H7 (cell line): Measurements from ENCODE around the gene EXT2. TPM values are rescaled to one million over a fixed set of nuclear protein-coding genes. Genes with fewer than 3 reads are reported as not detected.

Experiments
- DNase-seq: peaks from one replicate; pipeline ENCODE4 v3.0.0; 2012
- H3K27me3 ChIP-seq: 2 replicates; pipeline ENCODE4 v1.6.0; 2011; ENCODE audit warnings: mild to moderate bottlenecking, low read length; ENCODE audit not compliant: control insufficient read depth, insufficient read depth
- H3K36me3 ChIP-seq: replicated peaks from 2 replicates; pipeline ENCODE4 v1.5.1; 2011; ENCODE audit warnings: low read length; ENCODE audit not compliant: control insufficient read depth, insufficient read depth
- H3K4me3 ChIP-seq: 2 replicates; pipeline ENCODE4 v1.5.1; 2011; ENCODE audit warnings: low read depth, mild to moderate bottlenecking, control low read depth, low read length, moderate library complexity; ENCODE audit not compliant: insufficient read depth
- total RNA-seq: library from RNA; depleted of rRNA; stranded (reverse); fragments of >200 nt; shearing (Covaris generic); gene quantifications from 2 replicates; pipeline ENCODE4 v1.2.3, GENCODE V29; 2014

The EXT2 gene
- total RNA-seq, 1 experiment from 2014 or later = 52.4 TPM

DNA sequence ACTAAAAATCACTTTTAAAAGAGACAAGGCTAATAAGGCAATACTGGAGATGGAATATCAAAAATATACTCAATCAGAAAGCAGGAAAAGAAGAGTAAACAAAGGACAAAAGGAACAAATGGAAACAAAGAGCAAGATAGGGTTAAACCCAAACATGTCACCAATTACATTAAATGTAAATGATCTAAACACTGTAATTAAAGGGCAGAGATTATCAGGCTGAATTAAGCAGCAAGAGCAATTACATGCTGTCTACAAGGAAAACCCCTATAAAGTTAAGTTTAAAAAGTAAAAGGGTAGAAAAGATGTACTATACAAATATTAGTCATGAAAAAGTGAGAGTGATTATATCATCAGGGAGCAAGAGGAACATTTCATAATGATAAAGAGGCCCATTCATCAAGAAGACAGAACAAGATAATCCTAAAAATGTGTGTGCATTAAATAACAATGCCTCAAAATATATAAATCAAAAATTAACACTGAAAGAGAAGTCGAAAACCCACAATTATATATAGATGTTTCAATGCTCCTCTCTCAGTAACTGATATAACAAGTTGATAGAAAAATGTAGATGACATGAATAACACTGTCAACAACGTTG lies 157.6 kb downstream of the EXT2 start:
- Histone ChIP-seq H3K36me3 (no peaks in the 10 kb centered on the region), H3K27me3 (no peaks in the 10 kb centered on the region), H3K4me3 (no peak overlapping the region)
- DNase-seq = no peak

DNA sequence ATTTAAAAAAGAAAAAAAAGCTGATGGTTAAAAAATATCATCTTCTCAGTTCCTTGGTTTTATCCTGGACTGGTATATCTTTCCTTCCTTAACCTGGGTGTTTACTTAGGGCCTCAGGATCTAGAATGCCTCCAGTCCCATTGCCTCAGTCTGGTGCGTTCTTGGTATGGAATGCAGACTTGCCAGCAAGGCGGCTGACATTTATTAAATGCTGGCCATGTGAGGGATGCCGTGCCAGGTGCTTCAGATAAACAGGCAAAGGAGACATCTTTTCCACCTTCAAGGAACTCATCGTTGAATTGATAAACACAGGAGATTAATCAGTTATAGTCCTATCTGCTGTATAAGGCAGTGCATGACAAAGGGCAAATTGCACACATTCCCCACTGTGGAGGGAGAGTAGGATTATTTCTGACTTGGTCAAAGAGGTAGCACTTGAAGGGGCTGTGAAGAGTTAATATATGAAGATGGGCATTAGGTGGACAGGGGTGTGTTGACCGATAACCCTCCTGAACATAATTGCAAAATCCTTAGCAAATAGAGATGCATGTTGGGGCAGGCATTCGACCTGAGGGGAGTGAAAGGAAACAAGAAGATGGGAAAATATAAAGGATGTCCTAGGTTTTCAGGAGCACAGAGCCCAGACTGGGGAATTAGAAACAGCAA lies 160.1 kb downstream of the EXT2 start:
- DNase-seq = no peak
- Histone ChIP-seq H3K27me3 (no peaks in the 10 kb centered on the region), H3K36me3 (no peaks in the 10 kb centered on the region), H3K4me3 (no peak overlapping the region)

GRCh38 chr11:44256673-44257291 lies 161.3 kb downstream of the EXT2 start:
- no peak for DNase-seq
- Histone ChIP-seq H3K27me3 (no peaks in the 10 kb centered on the region), H3K4me3 (no peak overlapping the region), H3K36me3 (no peaks in the 10 kb centered on the region)

DNA sequence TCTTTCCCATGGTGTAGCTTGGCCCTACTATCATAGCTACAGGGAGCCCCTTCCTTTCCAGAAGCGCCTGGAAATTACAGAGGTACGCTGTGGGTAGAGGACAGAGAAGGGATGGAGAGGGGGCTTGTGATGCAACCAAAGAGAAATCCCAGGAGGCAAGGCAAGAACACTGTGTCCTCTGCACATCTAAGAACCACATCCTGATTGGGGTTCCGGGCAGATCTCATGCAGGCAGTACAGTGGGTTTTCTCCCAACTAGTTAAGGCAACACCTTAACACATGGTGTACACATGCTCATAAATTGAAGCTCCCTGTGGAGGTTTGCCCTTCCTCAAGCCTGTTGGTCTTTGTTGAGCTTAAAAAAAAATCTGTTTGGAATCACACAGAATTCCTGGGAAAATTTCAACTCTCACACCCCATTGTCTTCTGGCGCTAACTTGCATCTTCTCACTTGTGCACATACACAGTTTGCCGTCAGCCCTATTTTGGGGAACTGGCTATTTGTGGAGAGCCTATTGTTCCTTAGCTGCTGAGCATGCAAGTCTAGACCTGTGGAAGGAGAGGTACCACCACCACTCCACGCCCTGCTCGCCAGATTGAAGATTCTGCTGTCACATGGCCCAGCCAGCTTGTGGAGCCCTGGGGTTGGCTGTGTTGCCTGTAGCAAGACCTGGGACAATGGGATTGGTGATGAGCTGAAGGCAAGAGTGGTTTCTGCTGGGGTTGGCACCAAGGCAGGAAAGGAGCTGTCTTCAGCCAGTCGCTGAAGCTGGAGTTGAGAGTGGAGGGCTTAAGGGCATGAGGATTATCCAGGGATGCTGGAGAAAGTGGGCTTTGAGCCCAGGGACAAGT lies 162.1 kb downstream of the EXT2 start:
- Histone ChIP-seq H3K27me3 (no peaks in the 10 kb centered on the region), H3K36me3 (no peaks in the 10 kb centered on the region), H3K4me3 (no peak overlapping the region)
- DNase-seq = no peak

DNA sequence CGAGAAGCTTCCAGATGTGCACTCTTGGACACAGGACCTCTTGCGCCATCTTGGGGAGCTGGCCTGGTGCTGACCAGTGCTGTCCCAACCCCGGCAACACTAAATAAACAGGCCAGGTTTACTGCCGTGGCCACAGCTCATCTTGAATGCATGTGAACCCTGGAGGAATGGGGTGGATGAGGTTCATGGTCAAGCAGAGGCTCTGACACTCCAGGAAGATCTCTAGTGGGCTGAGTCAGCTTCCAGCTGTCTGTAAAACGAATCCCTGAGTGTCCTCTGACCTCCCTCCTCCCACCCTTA lies 162.7 kb downstream of the EXT2 start:
- Histone ChIP-seq H3K4me3 (no peak overlapping the region), H3K27me3 (no peaks in the 10 kb centered on the region), H3K36me3 (no peaks in the 10 kb centered on the region)
- DNase-seq = no peak

DNA sequence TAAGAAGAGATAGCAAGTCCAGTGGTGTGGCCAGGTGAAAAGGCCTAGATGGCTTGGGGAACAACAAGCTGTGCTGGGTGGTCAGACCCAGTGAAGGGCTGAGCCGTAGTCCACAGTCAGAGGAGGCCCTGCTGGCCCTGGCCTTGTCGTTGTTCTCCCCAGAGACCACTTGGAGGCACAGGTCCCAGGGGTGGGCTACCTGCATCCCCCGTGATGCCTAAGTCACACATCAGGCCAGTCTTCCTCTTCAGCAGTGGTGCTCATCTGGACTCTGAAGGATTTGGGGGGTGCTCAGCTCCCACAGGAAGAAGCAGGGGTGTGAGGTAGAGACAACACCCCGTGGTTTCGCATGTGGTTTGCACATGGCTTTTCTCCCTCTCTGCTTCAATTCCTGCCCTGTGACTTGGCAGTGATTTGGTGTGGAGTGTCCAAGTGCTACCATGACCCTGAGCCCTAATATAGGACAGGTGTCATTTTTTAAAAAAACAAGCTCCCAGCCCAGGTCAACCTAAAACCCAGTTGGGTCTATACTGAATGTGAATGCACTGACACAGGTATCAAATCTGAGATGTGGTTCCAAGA lies 163.5 kb downstream of the EXT2 start:
- Histone ChIP-seq H3K4me3 (no peak overlapping the region), H3K36me3 (no peaks in the 10 kb centered on the region), H3K27me3 (no peaks in the 10 kb centered on the region)
- DNase-seq = no peak

DNA sequence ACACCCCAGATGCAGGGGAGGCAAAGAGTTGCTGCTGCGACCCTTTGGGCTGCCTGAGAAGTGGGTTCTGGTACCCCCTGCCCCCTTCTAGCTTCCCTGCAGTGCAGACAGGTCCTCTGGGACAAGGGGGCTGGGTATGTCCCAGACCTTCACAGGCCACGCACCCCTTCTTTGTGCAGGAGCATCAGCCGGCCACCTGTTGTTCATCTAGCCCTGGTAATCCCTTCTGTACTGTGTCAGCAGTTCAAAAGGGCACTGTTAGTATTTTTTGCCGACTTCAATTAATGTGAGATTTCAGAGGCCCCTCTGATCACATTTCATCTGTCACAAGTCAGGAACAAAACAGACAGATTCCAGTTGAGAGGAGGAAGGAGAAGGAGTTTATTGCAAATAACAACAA lies 164.6 kb downstream of the EXT2 start:
- Histone ChIP-seq H3K27me3 (no peaks in the 10 kb centered on the region), H3K4me3 (no peak overlapping the region), H3K36me3 (no peaks in the 10 kb centered on the region)
- no peak for DNase-seq

- no peak for DNase-seq
- no peak overlapping the region for H3K4me3 ChIP-seq
- H3K36me3 ChIP-seq = no peaks in the 10 kb centered on the region
- no peaks in the 10 kb centered on the region for H3K27me3 ChIP-seq
Observed at GRCh38 chr11:44261800-44262591, 166.5 kb downstream of the EXT2 start.

DNA sequence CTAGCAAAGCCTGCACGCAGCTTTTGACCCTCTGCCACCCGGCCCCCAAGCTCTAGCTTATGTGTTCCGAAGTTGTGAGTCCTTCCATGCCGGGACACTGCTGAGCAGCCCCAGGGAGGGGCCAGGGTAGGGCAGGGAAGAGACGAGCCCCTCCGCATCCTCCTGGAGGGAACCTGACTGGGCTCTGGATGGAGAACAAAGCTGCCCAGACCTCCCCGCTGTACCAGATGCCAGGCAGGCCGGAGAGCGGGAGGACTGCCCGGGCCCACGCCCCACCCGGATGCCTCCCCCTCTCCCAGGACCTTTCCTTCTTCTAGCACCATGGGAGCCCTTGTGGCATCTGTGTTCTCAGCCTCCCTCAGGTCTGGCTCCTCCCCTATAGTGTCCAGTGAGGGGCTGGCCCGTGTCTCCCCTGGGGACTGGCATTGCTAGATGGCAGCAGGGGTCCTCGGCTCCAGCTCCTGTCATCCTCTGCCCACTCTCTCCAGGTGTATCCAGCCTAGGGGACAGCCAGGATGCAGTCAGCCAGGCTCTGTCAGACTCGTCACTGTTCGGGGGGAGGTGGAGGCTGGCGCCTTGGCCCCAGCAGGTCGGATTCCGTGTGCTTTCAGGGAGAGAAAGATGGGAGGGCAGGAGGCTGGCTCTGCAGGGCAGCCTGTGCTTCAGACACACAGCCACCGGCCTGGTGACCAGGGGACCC lies 168.4 kb downstream of the EXT2 start:
- DNase-seq = peak; percentile 55
- no peaks in the 10 kb centered on the region for H3K27me3 ChIP-seq
- no peaks in the 10 kb centered on the region for H3K36me3 ChIP-seq
- H3K4me3 ChIP-seq = no peak overlapping the region

DNA sequence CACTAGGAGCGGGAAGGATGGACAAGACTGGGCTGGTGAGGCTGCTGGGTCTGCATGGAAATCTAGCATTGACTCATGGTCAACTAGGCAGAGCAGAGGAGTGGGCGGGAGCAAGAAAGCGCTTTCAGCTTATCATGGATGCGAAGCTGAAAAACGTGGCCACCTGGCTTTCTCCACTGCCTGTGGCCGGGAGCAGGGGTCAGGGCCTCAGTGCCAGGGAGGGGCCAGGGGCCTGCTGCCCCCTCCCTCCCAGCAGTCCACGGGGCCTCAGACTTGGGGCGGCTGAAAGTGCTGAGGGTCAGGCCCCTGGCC lies 168.9 kb downstream of the EXT2 start:
- Histone ChIP-seq H3K4me3 (no peak overlapping the region), H3K27me3 (no peaks in the 10 kb centered on the region), H3K36me3 (no peaks in the 10 kb centered on the region)
- DNase-seq = peak; percentile 42

DNA sequence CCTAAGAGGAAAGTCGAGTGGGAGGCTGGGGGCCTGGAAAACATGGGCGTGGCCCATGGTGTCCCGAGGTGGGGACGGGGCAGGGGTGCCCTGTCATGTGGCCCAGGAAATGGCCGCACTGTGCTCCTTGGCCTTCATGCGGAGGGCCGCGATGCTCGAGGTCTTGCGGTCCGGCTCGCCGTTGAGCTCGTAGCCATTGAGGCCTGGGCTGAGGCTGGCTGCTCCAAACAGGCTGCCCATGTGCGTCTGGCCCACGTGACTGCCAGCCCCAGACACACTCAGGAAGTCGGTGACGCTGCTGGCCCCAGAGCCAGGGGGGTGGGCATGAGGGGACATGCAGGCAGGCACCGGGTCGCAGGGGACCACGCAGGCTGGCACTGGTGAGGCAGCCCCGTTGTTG lies 169.3 kb downstream of the EXT2 start:
- DNase-seq = peak; percentile 43
- no peaks in the 10 kb centered on the region for H3K36me3 ChIP-seq
- no peaks in the 10 kb centered on the region for H3K27me3 ChIP-seq
- H3K4me3 ChIP-seq = no peak overlapping the region

GRCh38 chr11:44266056-44266780 lies 170.7 kb downstream of the EXT2 start:
- H3K36me3 ChIP-seq = no peaks in the 10 kb centered on the region
- DNase-seq = peak; percentile 56
- no peak overlapping the region for H3K4me3 ChIP-seq
- no peaks in the 10 kb centered on the region for H3K27me3 ChIP-seq

DNA sequence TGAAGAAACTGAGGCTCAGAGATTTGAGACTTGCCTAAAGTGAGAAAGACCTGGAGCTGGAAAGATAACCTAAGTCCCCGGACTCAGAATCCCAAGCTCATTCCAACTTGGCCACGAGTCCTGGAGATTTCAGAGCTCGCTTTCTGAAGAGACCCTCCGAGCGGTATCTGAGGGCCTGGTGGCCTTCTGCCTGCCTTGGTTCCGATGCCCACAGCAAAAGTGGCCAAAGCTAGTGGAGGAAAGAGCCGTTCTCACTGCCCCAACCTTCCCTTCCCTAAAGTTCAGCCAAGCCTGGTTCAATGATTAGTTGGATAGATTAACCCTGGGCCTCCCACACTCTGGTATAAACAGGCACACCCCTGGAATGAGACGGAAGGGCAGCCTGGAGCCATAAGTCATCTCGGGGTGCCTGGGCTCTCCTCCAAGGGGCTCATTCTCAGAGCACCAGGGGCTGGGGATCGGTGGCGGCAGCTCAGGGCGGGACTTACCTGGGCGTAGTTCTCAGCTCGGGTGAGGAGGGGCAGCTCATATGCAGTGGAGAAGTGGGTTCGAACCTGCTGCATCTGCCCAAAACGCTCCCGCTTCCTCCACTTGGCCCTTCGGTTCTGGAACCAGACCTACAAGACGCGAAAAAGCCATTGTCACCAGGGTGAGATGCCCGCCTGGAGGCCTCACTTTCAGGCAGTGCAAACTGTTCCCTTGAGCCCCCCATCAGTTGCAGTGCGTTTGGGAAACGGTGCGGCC lies 171.7 kb downstream of the EXT2 start:
- H3K36me3 ChIP-seq = no peaks in the 10 kb centered on the region
- no peaks in the 10 kb centered on the region for H3K27me3 ChIP-seq
- H3K4me3 ChIP-seq = no peak overlapping the region
- DNase-seq = peak; percentile 35
